Colon (tissue), 2 donors: Measurements from ENCODE around the gene MAGI1.
"Not testable (repeated sequence)": the region's sequence is repeated elsewhere in the genome, so short reads cannot be mapped to it uniquely, and the experiment has no call there.

Experiments used
- FAIRE-seq: peaks from 2 replicates; lab custom pipeline; 2012; peaks lifted over from hg19 to GRCh38; lab: Jason Lieb, UNC
- donor health status: control.
- donor health status: control.

MAGI1 gene

DNA sequence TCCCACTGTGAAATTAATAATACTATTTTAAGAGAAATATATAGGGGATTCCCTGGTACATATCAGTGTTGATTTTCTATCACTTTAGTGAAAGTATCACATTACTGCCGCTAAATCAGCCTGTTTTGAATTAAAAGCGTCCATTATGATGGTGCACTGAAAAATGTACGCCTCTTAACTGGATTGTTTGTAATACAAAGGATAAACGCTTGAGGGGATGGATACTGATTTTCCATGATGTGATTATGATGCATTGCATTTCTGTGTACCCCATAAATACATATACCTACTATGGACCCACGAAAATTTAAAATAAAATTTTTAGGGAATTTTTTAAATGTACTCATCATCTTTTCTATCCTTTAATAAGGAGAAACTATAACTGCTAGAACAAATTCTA is 478.6 kb downstream of the MAGI1 start:
- FAIRE-seq = no peak

- no peak for FAIRE-seq
These were observed 479.1 kb downstream of the MAGI1 start for GRCh38 chr3:65559643-65560042.

DNA sequence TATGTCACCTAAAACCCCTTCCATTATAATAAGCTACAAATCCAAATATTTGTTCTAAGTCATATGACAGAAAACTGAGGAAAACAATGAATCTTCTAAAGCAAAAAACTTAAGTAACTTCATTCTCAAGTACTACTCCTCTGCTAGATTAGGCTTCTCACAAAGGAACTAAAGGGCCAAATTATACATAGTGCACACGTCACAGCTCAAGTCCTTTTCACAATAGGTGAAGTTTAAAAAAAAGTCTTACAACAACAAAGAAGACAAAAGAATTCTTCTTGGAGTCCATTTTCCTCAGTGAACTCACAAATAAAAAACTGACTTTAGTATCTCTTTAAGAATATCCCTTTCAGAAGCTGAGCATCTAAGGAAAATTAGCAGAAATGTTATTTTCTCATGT is 479.9 kb downstream of the MAGI1 start:
- no peak for FAIRE-seq

DNA sequence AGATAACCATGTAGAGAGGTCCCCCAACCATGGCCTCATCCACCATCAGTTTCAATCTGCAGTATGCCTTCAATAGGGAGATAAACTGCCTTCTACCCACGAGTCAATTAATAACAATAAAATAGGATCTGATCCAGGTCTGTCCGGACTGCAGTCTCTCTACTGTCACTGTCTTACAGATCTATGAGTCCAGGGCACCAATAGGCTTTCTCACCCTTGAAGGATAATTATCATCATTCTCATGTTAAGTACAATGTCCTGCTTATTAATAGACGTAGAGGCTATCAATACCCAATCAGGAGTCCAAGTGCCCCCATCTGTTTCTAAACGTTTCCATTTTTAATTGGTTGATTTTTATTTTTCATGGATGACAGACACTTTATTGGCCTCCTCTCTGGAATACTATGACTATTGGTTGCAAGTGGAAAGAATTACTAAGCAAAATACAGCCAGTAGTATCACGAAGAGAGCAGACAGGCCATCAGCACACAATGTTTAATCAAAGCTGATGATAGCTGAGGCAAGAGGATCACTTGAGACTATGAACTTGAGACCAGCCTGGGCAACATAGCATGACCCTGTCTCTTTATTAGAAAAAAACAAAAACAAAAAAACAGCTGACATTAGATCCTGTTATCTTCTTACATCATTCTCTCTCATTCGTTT is 480.7 kb downstream of the MAGI1 start:
- no peak for FAIRE-seq

DNA sequence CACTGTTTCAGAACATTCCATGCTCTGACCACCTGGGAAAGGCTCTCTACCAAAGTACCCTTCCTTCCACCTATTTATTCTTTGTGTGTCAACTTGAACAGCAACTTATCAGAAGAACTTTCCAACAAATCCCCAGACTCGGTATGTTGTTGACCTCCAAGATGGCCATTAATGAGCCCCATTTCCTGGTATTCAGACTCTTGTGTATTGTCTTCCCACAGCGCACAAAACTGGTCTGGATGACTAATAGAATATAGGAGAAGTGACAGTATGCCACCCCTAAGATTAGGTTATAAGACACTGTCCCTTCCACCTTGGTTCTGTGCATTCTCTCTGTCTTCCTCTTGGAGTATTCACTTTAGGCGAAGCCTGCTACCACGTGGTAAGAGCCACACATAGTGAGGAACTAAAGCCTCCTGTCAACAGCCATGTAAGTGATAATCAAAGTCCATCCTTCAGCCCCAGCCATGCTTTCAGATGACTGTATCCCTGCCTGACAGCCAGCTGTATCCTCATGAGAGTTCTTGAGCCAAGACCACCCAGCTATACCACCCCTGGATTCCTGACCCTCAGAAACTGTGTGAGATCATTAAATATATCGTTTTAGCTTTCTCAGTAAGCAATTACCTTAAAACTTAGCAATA is 481.7 kb downstream of the MAGI1 start:
- no peak for FAIRE-seq

- no peak for FAIRE-seq
These were observed 486.3 kb downstream of the MAGI1 start for GRCh38 chr3:65552434-65552833.

DNA sequence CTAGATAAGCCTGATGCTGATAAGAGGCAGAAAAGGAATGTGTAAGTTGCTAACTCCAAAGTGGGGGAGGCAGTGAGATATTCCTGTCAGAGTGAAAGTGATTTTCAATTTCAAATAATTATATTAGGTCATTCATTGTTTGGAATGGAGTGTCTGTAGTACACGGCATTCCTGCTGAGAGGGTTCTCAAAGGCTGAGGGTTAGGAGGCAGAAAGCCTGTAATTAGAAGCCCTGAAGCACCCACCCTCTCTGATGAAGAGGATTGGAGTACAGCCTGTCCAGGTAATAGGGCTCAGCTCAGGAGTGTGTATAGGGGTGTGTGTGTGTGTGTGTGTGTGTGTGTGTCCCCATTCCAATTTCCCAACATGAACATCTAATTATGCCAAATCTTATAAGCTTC is 486.8 kb downstream of the MAGI1 start:
- FAIRE-seq = no peak

DNA sequence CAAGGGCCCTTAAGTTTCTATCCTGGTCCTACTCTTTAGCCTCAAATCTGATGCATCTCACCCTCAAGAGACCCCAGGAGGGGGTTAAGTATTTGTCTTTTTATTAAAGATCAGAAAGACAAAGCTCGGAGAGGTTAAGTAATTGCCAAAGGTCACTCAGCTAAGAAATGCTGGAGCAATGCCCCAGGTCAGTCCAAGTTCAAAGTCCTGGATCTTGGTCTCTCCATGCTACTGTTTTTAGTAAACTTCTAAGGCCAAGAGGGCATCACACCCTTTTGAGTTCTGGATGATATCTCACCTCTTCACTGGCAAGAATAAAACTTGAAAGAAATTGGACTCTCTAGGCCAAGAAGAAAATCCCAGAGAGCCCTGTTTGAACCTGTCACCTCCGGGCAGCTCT is 488.6 kb downstream of the MAGI1 start:
- FAIRE-seq = no peak

DNA sequence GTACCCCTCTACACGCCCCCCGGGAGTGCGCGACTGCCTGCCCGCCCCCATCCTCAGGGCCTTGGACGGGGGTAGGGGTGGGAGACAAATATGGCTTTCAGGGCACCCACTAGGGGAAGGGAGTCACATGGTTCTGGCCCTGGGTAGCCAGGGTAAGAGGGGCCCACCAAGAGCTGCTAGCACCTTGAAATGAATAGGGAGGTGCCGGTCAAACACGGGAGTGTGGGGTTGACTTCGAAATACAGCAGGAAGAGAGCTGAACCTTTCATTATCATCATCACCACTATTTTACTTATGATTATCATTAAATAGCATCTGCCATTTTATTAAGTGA is 489.1 kb downstream of the MAGI1 start:
- no peak for FAIRE-seq

DNA sequence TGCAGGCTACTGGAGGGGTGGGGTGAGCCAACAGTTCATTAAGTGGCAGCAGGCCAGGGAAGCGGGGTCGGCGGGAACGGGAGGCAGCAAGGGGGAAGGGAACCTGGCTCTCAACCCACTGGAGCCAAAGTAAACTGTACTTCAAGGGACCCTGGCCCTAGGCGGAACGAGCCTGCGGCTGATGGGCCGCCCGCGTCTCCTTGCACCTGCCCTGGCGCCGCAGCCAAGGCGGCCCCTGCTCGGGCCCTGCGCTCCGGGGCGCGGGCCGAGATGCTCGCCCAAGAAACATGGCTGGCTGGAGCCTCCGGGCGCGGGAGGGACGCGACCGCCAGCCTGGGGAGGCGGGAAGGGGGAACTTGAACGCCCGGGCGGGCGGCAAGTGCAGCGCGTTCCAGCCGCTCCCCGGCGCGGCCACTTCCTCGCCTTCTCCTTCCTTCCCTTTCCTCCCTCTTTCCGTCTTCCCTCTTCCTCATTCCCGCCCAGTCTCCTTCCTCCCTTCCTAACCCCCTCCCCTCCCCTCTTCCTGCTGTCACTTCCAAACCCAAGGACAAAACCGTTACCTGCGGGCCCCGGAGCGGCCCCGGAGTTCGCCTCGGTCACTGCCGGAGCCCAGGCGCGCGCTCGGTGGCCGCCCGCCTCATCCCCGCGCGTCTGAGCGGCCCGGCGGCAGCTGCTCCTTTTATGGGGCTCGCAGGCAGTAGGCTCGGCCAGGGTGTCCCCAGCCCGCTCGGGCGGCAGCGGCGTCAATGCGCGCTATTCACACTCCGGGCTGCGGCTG is 489.7 kb downstream of the MAGI1 start:
- no peak for FAIRE-seq

DNA sequence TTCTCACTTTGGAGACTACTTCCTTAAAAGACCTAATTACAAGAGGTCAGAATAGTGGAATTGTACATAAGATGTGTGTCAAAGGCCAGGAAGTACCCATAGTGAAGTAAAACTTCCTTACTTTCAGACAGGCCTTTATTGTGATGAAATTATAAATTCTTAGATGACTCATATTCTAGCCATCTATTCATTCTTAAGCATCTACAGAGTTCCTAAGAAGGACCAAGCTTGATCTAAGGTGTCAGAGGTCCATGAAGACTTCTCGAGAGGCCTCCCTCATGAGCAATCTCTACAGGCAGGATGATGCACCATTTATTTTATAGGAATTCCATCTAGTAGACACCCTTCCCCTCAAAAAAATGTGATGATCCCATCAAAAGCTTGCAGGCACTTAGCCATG is 493.3 kb downstream of the MAGI1 start:
- no peak for FAIRE-seq

DNA sequence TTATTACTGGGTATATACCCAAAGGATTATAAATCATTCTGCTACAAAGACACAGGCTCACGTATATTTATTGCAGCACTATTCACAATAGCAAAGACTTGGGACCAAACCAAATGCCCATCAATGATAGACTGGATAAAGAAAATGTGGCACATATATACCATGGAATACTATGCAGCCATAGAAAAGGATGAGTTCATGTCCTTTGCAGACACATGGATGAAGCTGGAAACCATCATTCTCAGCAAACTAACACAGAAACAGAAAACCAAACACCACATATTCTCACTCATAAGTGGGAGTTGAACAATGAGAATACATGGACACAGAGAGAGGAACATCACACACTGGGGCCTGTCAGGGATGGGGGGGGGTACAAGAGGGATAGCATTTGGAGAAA is 495.3 kb downstream of the MAGI1 start:
- not testable (repeated sequence) for FAIRE-seq

- no peak for FAIRE-seq
These were observed 498.1 kb downstream of the MAGI1 start for GRCh38 chr3:65540666-65541065.

- no peak for FAIRE-seq
These were observed 499.1 kb downstream of the MAGI1 start for GRCh38 chr3:65539616-65540015.

GRCh38 chr3:65538101-65538500 is 500.6 kb downstream of the MAGI1 start:
- no peak for FAIRE-seq

DNA sequence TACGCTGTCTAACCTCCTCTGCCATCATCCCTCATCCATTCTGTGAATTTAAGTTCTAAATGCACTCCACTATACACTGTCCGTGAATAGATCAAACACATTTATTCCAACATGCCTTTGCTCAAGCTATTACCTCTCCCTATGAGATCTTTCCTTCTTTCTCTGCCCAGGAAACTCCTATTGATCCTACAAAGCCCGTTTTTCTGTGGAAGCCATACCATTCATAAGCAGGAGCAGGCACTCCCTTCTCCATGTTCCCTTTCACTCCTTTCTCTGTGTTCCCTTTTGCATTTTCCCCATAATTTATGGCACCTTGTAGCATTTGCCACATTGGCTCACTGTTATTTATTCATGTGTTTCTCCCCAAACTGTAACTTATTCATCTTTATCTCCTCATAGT is 501.6 kb downstream of the MAGI1 start:
- FAIRE-seq = no peak

- FAIRE-seq = no peak
These were observed 503.5 kb downstream of the MAGI1 start for GRCh38 chr3:65535260-65535659.

- no peak for FAIRE-seq
These were observed 503.9 kb downstream of the MAGI1 start for GRCh38 chr3:65534805-65535204.

GRCh38 chr3:65532749-65533148 is 506.0 kb downstream of the MAGI1 start:
- FAIRE-seq = no peak

DNA sequence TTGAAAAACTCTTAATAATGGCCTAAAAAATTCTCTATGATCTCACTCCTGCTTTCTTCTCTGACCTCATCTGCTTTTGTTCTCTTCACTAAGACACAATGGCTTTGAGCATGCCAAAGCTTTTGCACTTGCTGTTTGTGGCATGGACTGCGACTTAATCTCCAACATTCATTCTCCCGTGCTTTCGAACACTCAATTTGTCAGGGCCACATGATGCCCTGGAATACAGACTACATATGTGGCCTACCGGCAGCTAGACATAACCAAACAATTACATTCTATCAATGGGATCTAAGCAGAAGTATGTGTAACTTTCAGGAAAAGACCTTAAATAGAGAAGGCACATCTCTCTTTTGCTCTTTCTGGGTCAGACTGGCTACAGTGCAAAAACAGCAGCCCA is 506.5 kb downstream of the MAGI1 start:
- no peak for FAIRE-seq

DNA sequence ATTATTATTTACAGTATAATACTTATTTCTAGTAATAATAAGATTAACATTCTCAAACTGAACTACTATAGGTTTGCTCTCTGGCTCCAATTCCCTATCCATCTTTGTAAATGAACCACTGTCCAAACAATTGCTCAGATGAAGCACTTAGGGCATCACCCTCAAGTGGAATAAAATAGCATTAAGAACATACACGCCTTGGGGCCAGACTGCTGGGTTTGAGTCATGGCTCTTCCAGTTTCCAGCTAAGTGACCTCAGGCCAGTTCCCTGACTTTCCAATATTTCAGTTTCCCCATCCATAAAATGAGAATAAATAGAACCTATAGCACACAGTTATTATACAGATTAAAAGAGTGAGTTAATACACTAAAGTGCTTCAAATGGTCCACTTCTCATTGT is 507.2 kb downstream of the MAGI1 start:
- FAIRE-seq = no peak

DNA sequence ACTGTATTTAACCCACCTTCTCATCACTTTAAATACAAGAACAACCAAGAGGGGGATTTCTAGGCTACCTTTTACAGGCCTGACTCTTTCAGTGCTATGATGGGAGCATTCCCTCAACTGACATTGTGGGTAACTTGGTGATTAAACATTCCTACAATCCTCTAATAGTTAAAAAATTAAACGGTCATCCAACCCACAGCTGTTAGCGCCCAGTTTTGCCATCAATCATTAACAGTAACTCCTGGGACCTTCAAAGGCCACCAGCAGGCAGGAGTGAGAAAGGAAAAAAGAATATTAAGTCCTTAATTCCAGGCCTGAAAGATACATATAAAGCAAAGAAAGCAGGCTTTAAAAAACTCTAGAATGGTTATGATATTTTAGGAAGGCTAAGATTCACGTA is 512.1 kb downstream of the MAGI1 start:
- FAIRE-seq = no peak

DNA sequence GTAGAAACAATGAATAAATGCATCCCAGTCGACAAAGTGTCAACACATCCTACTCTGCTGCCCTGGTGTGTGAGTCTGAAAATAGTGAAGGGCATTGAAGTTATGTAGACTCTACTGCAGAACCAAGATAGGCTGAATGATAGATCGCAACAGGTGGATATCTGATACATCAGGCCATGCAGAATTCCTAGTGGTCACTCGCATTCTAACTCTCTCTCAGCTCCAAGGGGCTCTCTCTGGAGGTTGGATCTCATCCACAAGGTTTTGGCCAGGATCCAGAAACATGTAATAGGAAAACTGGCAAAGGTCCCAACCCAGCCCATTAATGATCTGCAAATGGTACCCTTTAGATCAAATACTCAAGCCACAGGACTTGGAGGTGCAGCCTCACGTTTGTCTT is 514.1 kb downstream of the MAGI1 start:
- no peak for FAIRE-seq

GRCh38 chr3:65523878-65524277 is 514.8 kb downstream of the MAGI1 start:
- no peak for FAIRE-seq
